HepG2 (cell line): ENCODE data around the gene MNX1. TPM values are rescaled to one million over a fixed set of nuclear protein-coding genes. Genes with fewer than 3 reads are reported as not detected.

ENCODE experiments used
- CEBPG ChIP-seq: IDR thresholded peaks from 2 replicates; pipeline ENCODE4 v1.6.1; 2016
- CHD4 ChIP-seq: fragments of 200-600 bp; sonication (generic); IDR thresholded peaks from 2 replicates; pipeline ENCODE4 v1.7.0; 2017; ENCODE audit warnings: mild to moderate bottlenecking, low read length, borderline replicate concordance
- KDM3A ChIP-seq: IDR thresholded peaks from 2 replicates; pipeline ENCODE4 v1.6.1; 2018; ENCODE audit warnings: low read depth, missing compliant biosample characterization
- KDM4B ChIP-seq: sonication (generic); formaldehyde crosslinking; IDR thresholded peaks from 2 replicates; pipeline ENCODE4 v1.4.0; 2020; ENCODE audit warnings: missing genetic modification reagents
- MAFF ChIP-seq: IDR thresholded peaks from 2 replicates; pipeline ENCODE4 v1.6.1; 2011; ENCODE audit warnings: low read depth, low read length, improper control_type of control experiment
- MTF1 ChIP-seq: sonication (generic); formaldehyde crosslinking; IDR thresholded peaks from 2 replicates; pipeline ENCODE4 v1.5.0; 2020; ENCODE audit warnings: missing genetic modification reagents
- NFE2L2 ChIP-seq: fragments of 150-350 bp; IDR thresholded peaks from 2 replicates; pipeline ENCODE4 v1.6.1; 2014; ENCODE audit warnings: low read length
- PHF5A ChIP-seq: IDR thresholded peaks from one replicate; pipeline ENCODE4 v1.6.1; 2018; ENCODE audit warnings: low read depth, missing genetic modification reagents; ENCODE audit not compliant: unreplicated experiment
- SIN3B ChIP-seq: fragments of 150-350 bp; IDR thresholded peaks from 2 replicates; pipeline ENCODE4 v1.6.1; 2014; ENCODE audit warnings: low read length
- SKI ChIP-seq: fragments of 450-650 bp; IDR thresholded peaks from one replicate; pipeline ENCODE4 v1.6.1; 2018; ENCODE audit warnings: mild to moderate bottlenecking; ENCODE audit not compliant: partially characterized antibody
- SMYD3 ChIP-seq: sonication (generic); formaldehyde crosslinking; IDR thresholded peaks from 2 replicates; pipeline ENCODE4 v1.8.1; 2023; ENCODE audit warnings: mild to moderate bottlenecking, missing genetic modification reagents
- SP1 ChIP-seq, 2 experiments: fragments of 450-650 bp in 1 of 2; sonication (generic) in 1 of 2; formaldehyde crosslinking in 1 of 2; IDR thresholded peaks; 2 replicates each; pipeline versions ENCODE4 v1.4.0 to v1.6.1; 2016 to 2020; ENCODE audit warnings: missing genetic modification reagents in 1 of 2
- ZNF326 ChIP-seq: sonication (generic); formaldehyde crosslinking; IDR thresholded peaks from 2 replicates; pipeline ENCODE4 v1.4.0; 2020; ENCODE audit warnings: missing genetic modification reagents, borderline replicate concordance
- ZNF687 ChIP-seq: sonication (generic); formaldehyde crosslinking; IDR thresholded peaks from 2 replicates; pipeline ENCODE4 v1.5.1; 2020; ENCODE audit warnings: mild to moderate bottlenecking, missing genetic modification reagents, moderate library complexity
- ZNF816 ChIP-seq: sonication (generic); formaldehyde crosslinking; IDR thresholded peaks from 2 replicates; pipeline ENCODE4 v1.8.0; 2022; ENCODE audit warnings: missing genetic modification reagents, mild to moderate bottlenecking, borderline replicate concordance
- ZSCAN21 ChIP-seq: sonication (generic); formaldehyde crosslinking; IDR thresholded peaks from 2 replicates; pipeline ENCODE4 v1.8.0; 2022; ENCODE audit warnings: mild to moderate bottlenecking, missing genetic modification reagents, moderate library complexity, borderline replicate concordance
- polyA plus RNA-seq, 8 experiments: library from polyadenylated mRNA; depleted of rRNA in 3 of 8; stranded (reverse) in 7 of 8; unstranded in 1 of 8; fragments of >200 nt; fragmentation: Illumina TruSeq in 4 of 8; extraction: Trizol in 4 of 8; gene quantifications; 2 replicates each; pipeline versions ENCODE4 v1.2.1 to v1.2.3, GENCODE V29; 2011 to 2016; ENCODE audit warnings: low read depth in 4 of 8, missing spikeins in 1 of 8, mixed read lengths in 1 of 8; ENCODE audit not compliant: insufficient read depth in 1 of 8
- total RNA-seq, 5 experiments: library from RNA; depleted of rRNA; stranded (reverse); fragments of >200 nt; fragmentation: Illumina TruSeq; extraction: Trizol; gene quantifications; 2 replicates each; pipeline ENCODE4 v1.2.3, GENCODE V29; 2016; ENCODE audit warnings: low read depth in 1 of 5
- TF ChIP-seq, protein P1 (sequence below): sonication (generic); formaldehyde crosslinking; IDR thresholded peaks from 2 replicates; pipeline ENCODE4 v1.5.1; 2020; ENCODE audit warnings: missing genetic modification reagents, mild to moderate bottlenecking, borderline replicate concordance
- TF ChIP-seq, protein P2 (sequence below), 2 experiments: sonication (generic) in 1 of 2; formaldehyde crosslinking in 1 of 2; IDR thresholded peaks; 2 replicates each; pipeline versions ENCODE4 v1.6.1 to v1.9.0; 2014 to 2022; ENCODE audit warnings: antibody characterized with exemption in 1 of 2, borderline replicate concordance in 1 of 2, inconsistent platforms in 1 of 2, low read depth in 1 of 2, missing genetic modification reagents in 1 of 2

MNX1 gene
- total and polyA plus RNA-seq, 2 of the 13 experiments (the other 11 are each of a cell fraction or from before 2014, with no cell fraction given) = 0.94 to 6.1 TPM

- TF ChIP-seq ZNF326 (CRISPR knock-in tag) (no peak), KDM3A (no peak), SMYD3 (no peak), ZSCAN21 (CRISPR knock-in tag) (no peak; the same call in 1 of the 2 replicates), SP1 (IDR thresholded peaks at IDR 0.05) (no peak), SP1 (CRISPR knock-in tag; IDR thresholded peaks at IDR 0.05) (peak; percentile 13; the same call in 1 of the 2 replicates), ZNF687 (CRISPR knock-in tag) (peak; percentile 94), CHD4 (no peak), PHF5A (no peak), SIN3B (no peak), SKI (no peak), MTF1 (CRISPR knock-in tag) (no peak), ZNF816 (no peak), KDM4B (CRISPR knock-in tag) (peak; percentile 14; the same call in 1 of the 2 replicates), MAFF (no peak), CEBPG (CRISPR knock-in tag) (peak; percentile 92), NFE2L2 (no peak)
- TF ChIP-seq, protein P1, sequence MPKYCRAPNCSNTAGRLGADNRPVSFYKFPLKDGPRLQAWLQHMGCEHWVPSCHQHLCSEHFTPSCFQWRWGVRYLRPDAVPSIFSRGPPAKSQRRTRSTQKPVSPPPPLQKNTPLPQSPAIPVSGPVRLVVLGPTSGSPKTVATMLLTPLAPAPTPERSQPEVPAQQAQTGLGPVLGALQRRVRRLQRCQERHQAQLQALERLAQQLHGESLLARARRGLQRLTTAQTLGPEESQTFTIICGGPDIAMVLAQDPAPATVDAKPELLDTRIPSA (CRISPR knock-in tag) = no peak
- TF ChIP-seq, protein P2, sequence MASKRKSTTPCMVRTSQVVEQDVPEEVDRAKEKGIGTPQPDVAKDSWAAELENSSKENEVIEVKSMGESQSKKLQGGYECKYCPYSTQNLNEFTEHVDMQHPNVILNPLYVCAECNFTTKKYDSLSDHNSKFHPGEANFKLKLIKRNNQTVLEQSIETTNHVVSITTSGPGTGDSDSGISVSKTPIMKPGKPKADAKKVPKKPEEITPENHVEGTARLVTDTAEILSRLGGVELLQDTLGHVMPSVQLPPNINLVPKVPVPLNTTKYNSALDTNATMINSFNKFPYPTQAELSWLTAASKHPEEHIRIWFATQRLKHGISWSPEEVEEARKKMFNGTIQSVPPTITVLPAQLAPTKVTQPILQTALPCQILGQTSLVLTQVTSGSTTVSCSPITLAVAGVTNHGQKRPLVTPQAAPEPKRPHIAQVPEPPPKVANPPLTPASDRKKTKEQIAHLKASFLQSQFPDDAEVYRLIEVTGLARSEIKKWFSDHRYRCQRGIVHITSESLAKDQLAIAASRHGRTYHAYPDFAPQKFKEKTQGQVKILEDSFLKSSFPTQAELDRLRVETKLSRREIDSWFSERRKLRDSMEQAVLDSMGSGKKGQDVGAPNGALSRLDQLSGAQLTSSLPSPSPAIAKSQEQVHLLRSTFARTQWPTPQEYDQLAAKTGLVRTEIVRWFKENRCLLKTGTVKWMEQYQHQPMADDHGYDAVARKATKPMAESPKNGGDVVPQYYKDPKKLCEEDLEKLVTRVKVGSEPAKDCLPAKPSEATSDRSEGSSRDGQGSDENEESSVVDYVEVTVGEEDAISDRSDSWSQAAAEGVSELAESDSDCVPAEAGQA (IDR thresholded peaks at IDR 0.05; ENCODE audit: low read depth) = no peak
- TF ChIP-seq, protein P2 (CRISPR knock-in tag; IDR thresholded peaks at IDR 0.05; ENCODE audit: borderline replicate concordance) = no peak
These were observed 21.9 kb downstream of the MNX1 start (continued) for GRCh38 chr7:156988343-156989185.
